Thymus (tissue), 11 donors: ENCODE data around the gene MFSD6L. TPM values are rescaled to one million over a fixed set of nuclear protein-coding genes. Genes with fewer than 3 reads are reported as not detected.

Experiments used
- DNase-seq, 9 donors: peaks; one replicate each; pipeline ENCODE4 v3.0.0-alpha.2; 2013; ENCODE audit warnings: low spot score in 9 of 9, low read depth in 6 of 9, missing footprints in 1 of 9
- H3K27ac ChIP-seq, 2 donors: one replicate each; pipeline ENCODE4 v1.5.1; 2013; ENCODE audit warnings: control low read depth in 1 of 2, low read depth in 1 of 2, low read length in 1 of 2, mild to moderate bottlenecking in 1 of 2, moderate library complexity in 1 of 2
- H3K27me3 ChIP-seq, 2 donors: one replicate each; pipeline ENCODE4 v1.5.1; 2013; ENCODE audit warnings: low read length in 1 of 2; ENCODE audit not compliant: control insufficient read depth in 2 of 2, insufficient read depth in 1 of 2
- H3K36me3 ChIP-seq, 2 donors: one replicate each; pipeline ENCODE4 v1.5.1; 2013; ENCODE audit warnings: low read length in 1 of 2, mild to moderate bottlenecking in 1 of 2, moderate library complexity in 1 of 2; ENCODE audit not compliant: control insufficient read depth in 2 of 2, insufficient read depth in 2 of 2
- H3K4me1 ChIP-seq, 2 donors: one replicate each; pipeline ENCODE4 v1.5.1; 2013; ENCODE audit warnings: low read length in 2 of 2; ENCODE audit not compliant: control insufficient read depth in 2 of 2, insufficient read depth in 2 of 2
- H3K4me3 ChIP-seq, 2 donors: one replicate each; pipeline ENCODE4 v1.5.1; 2013; ENCODE audit warnings: low read length in 2 of 2, control low read depth in 1 of 2, mild to moderate bottlenecking in 1 of 2
- H3K9me3 ChIP-seq, 2 donors: one replicate each; pipeline ENCODE4 v1.5.1; 2013; ENCODE audit warnings: low read length in 1 of 2, mild to moderate bottlenecking in 1 of 2; ENCODE audit not compliant: control insufficient read depth in 2 of 2, insufficient read depth in 1 of 2
- WGBS: extraction: QIAGEN DNeasy Blood & Tissue Kit; methylation state at CpG from one replicate; pipeline ENCODE4 v1.1.7; 2013; 5-methylcytosine and 5-hydroxymethylcytosine counted together
- polyA plus RNA-seq: library from polyadenylated mRNA; stranded (reverse); fragments of 200-250 nt; gene quantifications from one replicate; pipeline ENCODE4 v1.2.3, GENCODE V29; 2013
- total RNA-seq: library from RNA; stranded (reverse); fragments of 120-200 nt; gene quantifications from one replicate; pipeline ENCODE4 v1.2.4, GENCODE V29; 2013
- donor health status: healthy.

MFSD6L gene
- total and polyA plus RNA-seq, 2 donors: 0.61 to 0.68 TPM

DNA sequence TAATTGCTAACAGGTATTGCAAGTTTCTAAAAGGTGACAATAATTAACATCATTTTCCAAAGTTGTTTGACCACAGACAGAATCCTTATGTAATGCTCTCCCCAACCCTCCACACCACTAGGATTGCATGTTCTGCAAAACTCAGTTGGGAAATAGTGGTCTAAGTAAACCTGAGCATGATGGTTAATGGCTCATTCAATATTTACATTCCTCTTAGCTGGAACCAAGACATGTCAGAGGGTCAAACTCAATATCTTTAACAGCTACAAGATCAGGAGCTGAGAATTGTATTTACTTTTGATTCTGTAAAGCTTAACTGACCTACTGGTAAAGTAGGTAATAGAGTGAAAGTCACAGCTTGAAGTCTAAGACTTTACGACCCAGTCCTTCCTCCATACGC lies 10.2 kb downstream of the MFSD6L start:
- no peak for DNase-seq
- 98% methylated on average over 2 of the region's 2 CpGs for WGBS
- Histone ChIP-seq H3K27ac (no peak overlapping the region), H3K27me3 (no peaks in the 10 kb centered on the region), H3K4me3 (no peak overlapping the region), H3K9me3 (no peaks in the 10 kb centered on the region), H3K36me3 (no peaks in the 10 kb centered on the region), H3K4me1 (peaks cover 0 to 4% of the 10 kb centered on the region in 2 donors)

DNA sequence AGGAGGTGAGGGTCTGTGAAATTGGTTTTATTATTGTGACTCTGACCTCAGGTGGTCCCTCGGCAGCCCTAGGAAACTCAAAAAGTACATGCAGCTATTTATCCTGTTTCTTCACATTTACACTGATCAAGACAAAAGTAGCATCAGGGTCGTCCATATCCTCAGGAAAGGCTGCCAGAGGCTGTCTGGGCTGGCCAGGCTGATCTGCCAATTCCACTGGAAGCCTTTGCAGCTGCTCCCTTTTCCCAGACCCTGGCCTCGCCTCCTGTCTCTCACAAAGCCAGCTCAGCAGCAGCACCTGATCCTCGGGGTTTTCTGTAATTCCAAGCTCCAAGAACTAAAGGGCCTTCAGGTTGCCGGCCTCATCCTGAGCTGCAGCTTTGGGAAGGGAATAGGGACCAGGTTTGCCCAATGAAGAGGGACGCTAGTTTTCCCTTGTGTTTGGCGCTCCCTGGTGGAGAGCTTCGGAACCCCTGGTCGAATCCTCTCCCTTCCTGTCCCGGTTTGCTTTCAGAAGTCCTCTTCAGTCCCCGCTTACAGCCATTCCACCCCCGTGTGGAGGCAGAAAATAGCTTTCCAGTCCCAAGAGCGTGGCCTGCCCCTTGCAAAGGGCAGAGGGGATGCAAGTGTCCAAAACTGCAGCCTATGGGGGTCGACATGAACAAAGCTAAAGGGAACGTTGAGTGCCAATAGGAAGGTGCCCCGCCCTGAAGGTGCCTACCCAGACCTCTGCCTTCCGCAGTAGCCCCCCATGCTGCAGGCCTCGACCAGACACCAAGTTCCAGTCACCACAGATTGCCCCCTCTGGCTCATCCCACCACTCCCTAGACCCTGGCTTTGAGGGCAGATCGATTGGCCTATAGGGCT lies 13.4 kb downstream of the MFSD6L start:
- H3K4me1 ChIP-seq: peaks cover 0 to 4% of the 10 kb centered on the region in 2 donors

DNA sequence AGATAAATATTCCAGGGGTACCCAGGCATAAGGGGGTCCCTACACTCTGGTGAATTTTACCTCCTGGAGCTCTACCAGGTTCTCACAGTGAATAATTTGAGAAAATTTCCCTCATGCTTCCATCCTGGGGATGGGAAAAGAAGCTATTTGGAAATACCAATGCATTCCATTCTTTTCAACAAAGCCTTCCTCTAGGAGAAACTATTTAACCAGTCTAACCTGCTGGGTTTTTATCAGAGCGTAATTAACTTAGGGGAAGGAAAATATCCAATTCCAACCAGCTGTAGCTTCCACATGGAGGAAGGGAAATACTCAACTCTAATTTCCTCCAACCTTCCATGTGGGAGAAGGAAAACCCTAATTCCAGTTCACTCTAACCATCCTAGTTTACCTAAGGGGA lies 17.0 kb downstream of the MFSD6L start:
- no peak for DNase-seq
- Histone ChIP-seq H3K9me3 (no peaks in the 10 kb centered on the region), H3K4me3 (no peak overlapping the region), H3K36me3 (no peaks in the 10 kb centered on the region), H3K27ac (no peak overlapping the region), H3K27me3 (no peaks in the 10 kb centered on the region), H3K4me1 (peaks cover 0 to 4% of the 10 kb centered on the region in 2 donors)
- 93% methylated on average over 1 of the region's 1 CpG for WGBS

More for the DNA sequence above, 13.4 kb downstream of the MFSD6L start:
- H3K27me3 ChIP-seq: no peaks in the 10 kb centered on the region
- no peaks in the 10 kb centered on the region for H3K36me3 ChIP-seq
- no peak overlapping the region for H3K4me3 ChIP-seq
- peak in 8 of 9 donors; percentile 16 to 68 (median 40) for DNase-seq
- no peak overlapping the region for H3K27ac ChIP-seq
- H3K9me3 ChIP-seq: no peaks in the 10 kb centered on the region
- WGBS: 38% methylated on average over 19 of the region's 19 CpGs

GRCh38 chr17:8781776-8782175 lies 17.4 kb downstream of the MFSD6L start:
- H3K4me3 ChIP-seq: no peak overlapping the region
- no peaks in the 10 kb centered on the region for H3K27me3 ChIP-seq
- H3K9me3 ChIP-seq: no peaks in the 10 kb centered on the region
- no peak overlapping the region for H3K27ac ChIP-seq
- WGBS: 88% methylated on average over 4 of the region's 4 CpGs
- peaks cover 0 to 4% of the 10 kb centered on the region in 2 donors for H3K4me1 ChIP-seq
- no peaks in the 10 kb centered on the region for H3K36me3 ChIP-seq
- no peak for DNase-seq

GRCh38 chr17:8776881-8777280 lies 22.3 kb downstream of the MFSD6L start:
- Histone ChIP-seq H3K27ac (no peak overlapping the region), H3K27me3 (no peaks in the 10 kb centered on the region), H3K36me3 (no peaks in the 10 kb centered on the region), H3K4me1 (no peaks in the 10 kb centered on the region), H3K9me3 (no peaks in the 10 kb centered on the region), H3K4me3 (no peak overlapping the region)
- WGBS: 56% methylated on average over 1 of the region's 1 CpG
- no peak for DNase-seq

DNA sequence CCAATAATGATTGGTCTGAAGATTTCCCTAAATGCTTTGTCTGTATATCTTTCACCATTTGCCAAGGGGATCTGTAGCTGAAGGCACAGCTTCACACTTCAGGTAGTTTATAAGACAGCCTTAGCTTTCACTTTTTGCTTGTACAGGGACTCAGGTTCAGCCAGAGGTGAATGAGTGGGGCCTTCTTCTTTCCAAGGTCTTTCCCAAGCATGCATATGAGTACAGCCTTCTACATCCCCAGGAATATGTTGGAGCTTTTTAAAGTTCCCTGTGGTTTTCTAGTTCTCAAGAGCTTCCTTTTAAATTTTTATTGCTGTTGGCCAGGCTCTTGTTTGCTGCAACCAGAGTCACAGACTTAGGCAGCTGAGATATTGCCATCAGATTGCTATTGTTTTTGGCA lies 22.9 kb downstream of the MFSD6L start:
- DNase-seq: no peak
- H3K4me1 ChIP-seq: no peaks in the 10 kb centered on the region
- H3K27ac ChIP-seq: no peak overlapping the region
- H3K4me3 ChIP-seq: no peak overlapping the region
- no peaks in the 10 kb centered on the region for H3K27me3 ChIP-seq
- no peaks in the 10 kb centered on the region for H3K9me3 ChIP-seq
- H3K36me3 ChIP-seq: no peaks in the 10 kb centered on the region

- no peaks in the 10 kb centered on the region for H3K9me3 ChIP-seq
Measured at GRCh38 chr17:8766731-8767130, 32.4 kb downstream of the MFSD6L start.

GRCh38 chr17:8762012-8762411 lies 37.2 kb downstream of the MFSD6L start:
- H3K27ac ChIP-seq: no peak overlapping the region
- H3K4me1 ChIP-seq: no peaks in the 10 kb centered on the region
- H3K36me3 ChIP-seq: no peaks in the 10 kb centered on the region
- DNase-seq: no peak
- H3K27me3 ChIP-seq: no peaks in the 10 kb centered on the region
- no peak overlapping the region for H3K4me3 ChIP-seq
- WGBS: 85% methylated on average over 8 of the region's 8 CpGs
- H3K9me3 ChIP-seq: no peaks in the 10 kb centered on the region

More at GRCh38 chr17:8766731-8767130, 32.4 kb downstream of the MFSD6L start:
- no peak for DNase-seq
- WGBS: 96% methylated on average over 2 of the region's 2 CpGs
- no peak overlapping the region for H3K27ac ChIP-seq
- H3K4me3 ChIP-seq: no peak overlapping the region
- no peaks in the 10 kb centered on the region for H3K4me1 ChIP-seq
- H3K36me3 ChIP-seq: no peaks in the 10 kb centered on the region
- no peaks in the 10 kb centered on the region for H3K27me3 ChIP-seq

DNA sequence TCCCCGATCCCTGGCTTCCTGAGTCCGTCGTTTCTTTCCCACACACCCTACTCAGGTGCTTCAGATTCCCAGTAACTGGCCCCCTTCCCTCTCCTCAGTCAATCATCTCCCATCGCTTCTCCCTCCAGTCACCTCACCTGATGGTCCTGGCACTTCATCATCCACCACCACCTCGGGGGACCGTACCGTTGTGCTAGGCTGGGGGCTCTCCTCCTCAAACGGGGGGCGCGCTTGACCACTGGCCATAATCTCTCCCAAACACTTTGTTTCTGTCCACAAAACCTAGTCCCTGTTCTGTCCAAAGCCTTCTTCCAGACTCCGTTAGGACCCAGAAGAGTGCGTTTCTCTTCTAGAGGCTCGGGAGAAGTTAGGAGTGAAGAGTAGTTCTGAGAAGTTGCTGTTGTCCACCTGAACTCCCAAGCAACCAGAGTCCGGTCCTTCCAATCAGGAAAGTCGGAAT lies 41.0 kb downstream of the MFSD6L start, which contains the start of gene SPDYE4:
Gene SPDYE4 (minus strand): TSS at position 410 of the 460 bp plus-strand sequence. CDS start 164 bp downstream, at position 246.
- WGBS: 96% methylated on average over 15 of the region's 15 CpGs
- no peak for DNase-seq

More for the DNA sequence above, 41.0 kb downstream of the MFSD6L start, which contains the start of gene SPDYE4:
- Histone ChIP-seq H3K4me1 (no peaks in the 10 kb centered on the region), H3K4me3 (no peak within 1 kb of the TSS), H3K27ac (no peak within 1 kb of the TSS), H3K27me3 (peaks cover 0 to 2% of the 10 kb centered on the region in 2 donors), H3K9me3 (no peaks in the 10 kb centered on the region), H3K36me3 (no peaks in the 10 kb centered on the region)
